ENCODE results near the gene RHBG. TPM values are rescaled to one million over a fixed set of nuclear protein-coding genes. Genes with fewer than 3 reads are reported as not detected.

The RHBG gene
- total RNA-seq, 4 donors from 2014 or later: not detected

DNA sequence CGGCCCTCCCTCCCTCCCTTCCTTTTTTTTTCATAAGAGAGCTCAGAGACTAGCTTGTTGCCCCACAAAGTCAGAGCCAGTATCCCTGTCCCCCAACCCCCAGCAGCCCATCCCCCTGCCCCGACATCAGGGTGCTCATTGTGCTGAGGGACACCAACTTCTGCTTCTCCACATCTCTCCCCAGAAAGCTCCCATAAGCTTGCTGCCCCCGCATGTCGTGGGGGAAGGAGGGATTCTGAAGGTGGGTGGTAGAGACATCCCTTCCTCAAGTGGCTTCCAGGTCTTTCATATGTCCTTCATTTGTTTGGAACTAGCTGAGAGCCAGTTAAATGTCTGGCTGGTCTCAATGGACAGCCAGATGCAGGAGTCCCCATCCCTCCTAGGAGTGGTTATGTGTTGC lies 41.2 kb downstream of the RHBG start:
- DNase-seq: no peak
- Histone ChIP-seq H3K27me3 (peaks cover 35 to 41% (median 39%) of the 10 kb centered on the region in 3 donors), H3K4me1 (no peaks in the 10 kb centered on the region), H3K4me3 (no peak overlapping the region), H3K36me3 (no peaks in the 10 kb centered on the region), H3K9me3 (no peaks in the 10 kb centered on the region), H3K27ac (no peak overlapping the region)
- intact Hi-C loops (cut with DNase I; ENCODE audit: low total_unique reads): no loop called here
- TF ChIP-seq, protein P1, sequence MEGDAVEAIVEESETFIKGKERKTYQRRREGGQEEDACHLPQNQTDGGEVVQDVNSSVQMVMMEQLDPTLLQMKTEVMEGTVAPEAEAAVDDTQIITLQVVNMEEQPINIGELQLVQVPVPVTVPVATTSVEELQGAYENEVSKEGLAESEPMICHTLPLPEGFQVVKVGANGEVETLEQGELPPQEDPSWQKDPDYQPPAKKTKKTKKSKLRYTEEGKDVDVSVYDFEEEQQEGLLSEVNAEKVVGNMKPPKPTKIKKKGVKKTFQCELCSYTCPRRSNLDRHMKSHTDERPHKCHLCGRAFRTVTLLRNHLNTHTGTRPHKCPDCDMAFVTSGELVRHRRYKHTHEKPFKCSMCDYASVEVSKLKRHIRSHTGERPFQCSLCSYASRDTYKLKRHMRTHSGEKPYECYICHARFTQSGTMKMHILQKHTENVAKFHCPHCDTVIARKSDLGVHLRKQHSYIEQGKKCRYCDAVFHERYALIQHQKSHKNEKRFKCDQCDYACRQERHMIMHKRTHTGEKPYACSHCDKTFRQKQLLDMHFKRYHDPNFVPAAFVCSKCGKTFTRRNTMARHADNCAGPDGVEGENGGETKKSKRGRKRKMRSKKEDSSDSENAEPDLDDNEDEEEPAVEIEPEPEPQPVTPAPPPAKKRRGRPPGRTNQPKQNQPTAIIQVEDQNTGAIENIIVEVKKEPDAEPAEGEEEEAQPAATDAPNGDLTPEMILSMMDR (IDR thresholded peaks at IDR 0.05 in 4 of 5, conservative IDR thresholded peaks at IDR 0.05 in 1 of 5): no peak
- no peak for TF ChIP-seq POLR2A (IDR thresholded peaks at IDR 0.05)
- in situ Hi-C loops (cut with MboI; ENCODE audit: low sequenced_read_pairs in 4 of 4): no loop called here
- ATAC-seq: no peak

DNA sequence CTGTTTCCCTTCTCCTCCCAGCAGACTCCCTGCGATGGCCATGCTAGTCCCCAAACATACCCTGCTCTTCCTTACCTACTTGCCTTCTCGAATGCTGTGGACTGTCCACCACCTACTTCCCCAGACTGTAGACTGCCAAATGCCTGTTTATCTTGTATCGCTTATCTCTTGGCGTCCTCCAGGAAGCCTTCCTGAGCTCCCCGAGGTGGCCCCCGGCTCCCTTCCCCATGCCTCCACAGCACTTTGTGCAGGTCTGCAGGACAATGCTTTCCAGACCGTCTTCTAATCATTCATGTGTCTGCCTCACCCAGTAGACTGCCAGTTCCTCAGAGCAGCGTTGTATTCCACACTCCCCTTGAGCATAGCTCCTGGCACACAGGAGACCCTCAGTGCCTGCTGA lies 41.7 kb downstream of the RHBG start:
- ATAC-seq: no peak
- Histone ChIP-seq H3K4me1 (no peaks in the 10 kb centered on the region), H3K36me3 (no peaks in the 10 kb centered on the region), H3K9me3 (no peaks in the 10 kb centered on the region), H3K27ac (no peak overlapping the region), H3K4me3 (no peak overlapping the region), H3K27me3 (peaks cover 36 to 43% (median 38%) of the 10 kb centered on the region in 3 donors)
- TF ChIP-seq, protein P1 (IDR thresholded peaks at IDR 0.05 in 4 of 5, conservative IDR thresholded peaks at IDR 0.05 in 1 of 5): no peak
- TF ChIP-seq POLR2A (IDR thresholded peaks at IDR 0.05): no peak
- DNase-seq: no peak
- intact Hi-C loops (cut with DNase I; ENCODE audit: low total_unique reads): no loop called here
- in situ Hi-C loops (cut with MboI; ENCODE audit: low sequenced_read_pairs in 4 of 4): no loop called here

DNA sequence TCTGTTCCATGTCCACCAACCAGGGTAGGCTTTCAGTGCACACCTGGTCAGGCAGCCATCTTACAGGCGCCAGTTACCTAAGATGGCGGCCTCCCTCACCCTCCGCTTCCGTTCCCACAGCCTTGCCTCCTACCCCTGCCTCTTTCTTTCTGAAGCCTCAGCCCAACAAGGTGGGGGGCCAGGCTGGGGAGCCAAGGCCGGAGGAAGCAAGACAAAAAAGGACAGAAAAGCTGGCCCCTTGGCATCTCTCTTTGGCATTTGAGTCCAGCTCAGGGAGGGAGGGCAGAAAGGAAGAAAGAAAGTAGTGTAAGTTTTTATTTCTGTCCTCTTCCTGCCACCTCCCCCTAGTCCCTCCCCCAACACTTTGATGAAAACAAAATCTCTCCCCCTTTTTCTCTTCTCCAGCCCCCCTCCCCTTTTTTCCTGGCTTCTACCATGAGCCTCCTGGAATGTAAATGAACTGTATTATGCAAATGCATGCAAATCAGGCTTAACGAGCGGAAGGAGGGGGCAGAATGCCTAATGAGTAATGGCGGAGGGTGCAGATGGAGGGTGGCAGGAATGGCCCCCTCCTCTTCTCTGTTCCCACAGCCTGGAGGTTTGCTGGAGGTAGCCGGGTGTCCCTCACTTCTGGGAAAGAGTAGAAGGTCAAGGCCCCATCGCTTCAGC lies 43.8 kb downstream of the RHBG start:
- ATAC-seq: no peak
- in situ Hi-C loops (cut with MboI; ENCODE audit: low sequenced_read_pairs in 4 of 4): no loop called here
- TF ChIP-seq POLR2A (IDR thresholded peaks at IDR 0.05): no peak
- TF ChIP-seq, protein P1 (IDR thresholded peaks at IDR 0.05 in 4 of 5, conservative IDR thresholded peaks at IDR 0.05 in 1 of 5): no peak
- Histone ChIP-seq H3K27me3 (peaks cover 28 to 45% (median 36%) of the 10 kb centered on the region in 3 donors), H3K4me1 (no peaks in the 10 kb centered on the region), H3K9me3 (no peaks in the 10 kb centered on the region), H3K27ac (no peak overlapping the region), H3K4me3 (no peak overlapping the region), H3K36me3 (no peaks in the 10 kb centered on the region)
- intact Hi-C loops (cut with DNase I; ENCODE audit: low total_unique reads): no loop called here
- no peak for DNase-seq

DNA sequence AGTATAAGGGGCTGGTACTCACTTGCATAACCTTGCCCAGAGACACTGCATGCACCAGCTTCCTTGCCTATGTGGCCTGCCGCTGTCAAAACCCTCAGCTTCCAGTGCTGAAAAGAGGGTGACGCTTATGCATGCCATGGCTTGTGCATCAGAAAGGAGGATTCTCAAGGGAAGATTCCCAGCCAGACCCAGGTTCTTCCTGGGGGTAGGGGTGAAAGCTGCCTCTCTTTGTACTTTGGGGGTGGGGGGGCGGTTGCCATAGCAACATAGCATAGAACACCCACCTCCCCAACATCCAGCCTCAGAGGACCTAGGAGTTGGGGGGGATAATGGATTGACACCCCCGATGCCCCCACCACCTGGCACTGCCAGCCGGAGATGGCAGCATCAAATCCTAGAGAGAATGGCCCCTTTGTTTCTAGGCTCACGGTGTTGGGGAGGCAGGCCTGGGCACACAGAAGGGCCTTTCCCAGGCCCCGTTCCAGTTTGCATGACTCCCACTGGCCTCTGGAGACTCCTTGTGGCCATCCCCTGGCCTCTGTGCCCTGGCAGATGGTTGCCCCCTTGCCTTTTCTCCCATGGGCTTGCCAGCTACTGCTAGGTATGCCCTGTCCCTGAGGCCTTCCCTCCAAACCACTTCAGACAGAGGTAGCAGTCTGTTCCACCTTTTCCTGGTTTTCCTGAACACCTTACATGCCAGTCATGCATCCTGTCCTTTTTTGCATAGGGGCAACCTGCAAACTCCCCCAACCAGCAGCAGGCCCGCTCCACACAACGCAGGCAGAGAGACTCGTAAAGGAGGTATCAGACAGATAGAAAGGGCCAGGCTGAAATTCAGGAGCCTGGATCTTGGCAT lies 44.6 kb downstream of the RHBG start:
- in situ Hi-C loops (cut with MboI; ENCODE audit: low sequenced_read_pairs in 4 of 4): no loop called here
- ATAC-seq: no peak

More for the DNA sequence above, 44.6 kb downstream of the RHBG start:
- no peak overlapping the region for H3K4me3 ChIP-seq
- TF ChIP-seq, protein P1 (IDR thresholded peaks at IDR 0.05 in 4 of 5, conservative IDR thresholded peaks at IDR 0.05 in 1 of 5): no peak
- TF ChIP-seq POLR2A (IDR thresholded peaks at IDR 0.05): no peak
- H3K27me3 ChIP-seq: peaks cover 34 to 51% (median 43%) of the 10 kb centered on the region in 3 donors
- DNase-seq: no peak
- H3K9me3 ChIP-seq: no peaks in the 10 kb centered on the region
- no peaks in the 10 kb centered on the region for H3K4me1 ChIP-seq
- H3K36me3 ChIP-seq: no peaks in the 10 kb centered on the region
- intact Hi-C loops (cut with DNase I; ENCODE audit: low total_unique reads): no loop called here
- H3K27ac ChIP-seq: no peak overlapping the region

All from gastrocnemius medialis (tissue), 4 donors.